ENCODE data around the gene PRG2. TPM values are rescaled to one million over a fixed set of nuclear protein-coding genes. Genes with fewer than 3 reads are reported as not detected.
A peak's percentile ranks its signal among the peaks of the same experiment; 100 is the strongest.

PRG2 gene
- total RNA-seq, 1 experiment from 2014 or later, result not detected

GRCh38 chr11:57424137-57424791 is 33.8 kb upstream of the PRG2 start:
- Histone ChIP-seq H3K9ac (ENCODE audit: low read length) (peak overlapping the region; percentile 91), H3K27ac (ENCODE audit: low read length) (peak overlapping the region; percentile 58), H3K36me3 (ENCODE audit: insufficient read depth, low read length) (peaks cover 52% of the 10 kb centered on the region), H3K9me3 (ENCODE audit: low read length) (no peaks in the 10 kb centered on the region), H3K27me3 (ENCODE audit: low read length) (no peaks in the 10 kb centered on the region), H3K4me1 (ENCODE audit: low read length) (peaks cover 32% of the 10 kb centered on the region), H3K4me2 (ENCODE audit: low read depth, low read length, poor library complexity, severe bottlenecking) (peak overlapping the region; percentile 93), H4K20me1 (ENCODE audit: insufficient read depth, low read depth, low read length) (no peaks in the 10 kb centered on the region), H3K4me3 (ENCODE audit: low read length) (peak overlapping the region; percentile 77; the same call in 1 of the 2 replicates), H3K79me2 (ENCODE audit: low read length) (peaks cover 38% of the 10 kb centered on the region), H2AFZ (ENCODE audit: low read length) (no peak overlapping the region), H3K9me2 (replicated peaks; ENCODE audit: insufficient read depth, low read length) (no peaks in the 10 kb centered on the region)
- DNase-seq, result no peak

- H3K9ac ChIP-seq (ENCODE audit: low read length), result no peak overlapping the region
- no peaks in the 10 kb centered on the region for H3K9me3 ChIP-seq (ENCODE audit: low read length)
- H3K4me3 ChIP-seq (ENCODE audit: low read length), result no peak overlapping the region
- peaks cover 62% of the 10 kb centered on the region for H3K36me3 ChIP-seq (ENCODE audit: insufficient read depth, low read length)
- H3K27ac ChIP-seq (ENCODE audit: low read length), result no peak overlapping the region
- no peaks in the 10 kb centered on the region for H3K9me2 ChIP-seq (replicated peaks; ENCODE audit: insufficient read depth, low read length)
- H3K27me3 ChIP-seq (ENCODE audit: low read length), result no peaks in the 10 kb centered on the region
- peaks cover 3% of the 10 kb centered on the region; the same call in 1 of the 2 replicates for H4K20me1 ChIP-seq (ENCODE audit: insufficient read depth, low read depth, low read length)
- H3K79me2 ChIP-seq (ENCODE audit: low read length), result peaks cover 40% of the 10 kb centered on the region
- no peak overlapping the region for H3K4me2 ChIP-seq (ENCODE audit: low read depth, low read length, poor library complexity, severe bottlenecking)
- H2AFZ ChIP-seq (ENCODE audit: low read length), result no peak overlapping the region
- H3K4me1 ChIP-seq (ENCODE audit: low read length), result peaks cover 30% of the 10 kb centered on the region
- DNase-seq, result no peak
Measured at GRCh38 chr11:57422669-57423068, 32.2 kb upstream of the PRG2 start.

- Histone ChIP-seq H3K4me2 (ENCODE audit: low read depth, low read length, poor library complexity, severe bottlenecking) (no peak overlapping the region), H3K9ac (ENCODE audit: low read length) (no peak overlapping the region), H3K9me2 (replicated peaks; ENCODE audit: insufficient read depth, low read length) (no peaks in the 10 kb centered on the region), H3K27ac (ENCODE audit: low read length) (no peak overlapping the region), H3K79me2 (ENCODE audit: low read length) (peaks cover 40% of the 10 kb centered on the region), H2AFZ (ENCODE audit: low read length) (no peak overlapping the region), H3K27me3 (ENCODE audit: low read length) (no peaks in the 10 kb centered on the region), H3K4me3 (ENCODE audit: low read length) (no peak overlapping the region), H3K36me3 (ENCODE audit: insufficient read depth, low read length) (peaks cover 70% of the 10 kb centered on the region), H3K4me1 (ENCODE audit: low read length) (peaks cover 23% of the 10 kb centered on the region), H4K20me1 (ENCODE audit: insufficient read depth, low read depth, low read length) (peaks cover 6% of the 10 kb centered on the region; the same call in 1 of the 2 replicates), H3K9me3 (ENCODE audit: low read length) (no peaks in the 10 kb centered on the region)
- no peak for DNase-seq
Measured at GRCh38 chr11:57421805-57422204, 31.4 kb upstream of the PRG2 start.

- no peak overlapping the region for H3K9ac ChIP-seq (ENCODE audit: low read length)
- H3K9me3 ChIP-seq (ENCODE audit: low read length), result no peaks in the 10 kb centered on the region
- H3K4me2 ChIP-seq (ENCODE audit: low read depth, low read length, poor library complexity, severe bottlenecking), result no peak overlapping the region
- peaks cover 21% of the 10 kb centered on the region for H3K4me1 ChIP-seq (ENCODE audit: low read length)
- H3K9me2 ChIP-seq (replicated peaks; ENCODE audit: insufficient read depth, low read length), result no peaks in the 10 kb centered on the region
- no peaks in the 10 kb centered on the region for H3K27me3 ChIP-seq (ENCODE audit: low read length)
- H3K36me3 ChIP-seq (ENCODE audit: insufficient read depth, low read length), result peaks cover 75% of the 10 kb centered on the region
- no peak overlapping the region for H3K4me3 ChIP-seq (ENCODE audit: low read length)
- no peak overlapping the region for H2AFZ ChIP-seq (ENCODE audit: low read length)
- H4K20me1 ChIP-seq (ENCODE audit: insufficient read depth, low read depth, low read length), result peaks cover 8% of the 10 kb centered on the region; the same call in 1 of the 2 replicates
- no peak for DNase-seq
- H3K27ac ChIP-seq (ENCODE audit: low read length), result no peak overlapping the region
- peaks cover 33% of the 10 kb centered on the region for H3K79me2 ChIP-seq (ENCODE audit: low read length)
Measured at GRCh38 chr11:57421066-57421465, 30.6 kb upstream of the PRG2 start.

GRCh38 chr11:57419146-57419545 is 28.7 kb upstream of the PRG2 start:
- no peak for DNase-seq
- Histone ChIP-seq H3K4me2 (ENCODE audit: low read depth, low read length, poor library complexity, severe bottlenecking) (no peak overlapping the region), H2AFZ (ENCODE audit: low read length) (no peak overlapping the region), H3K9me2 (replicated peaks; ENCODE audit: insufficient read depth, low read length) (no peaks in the 10 kb centered on the region), H3K9me3 (ENCODE audit: low read length) (no peaks in the 10 kb centered on the region), H3K36me3 (ENCODE audit: insufficient read depth, low read length) (peaks cover 74% of the 10 kb centered on the region), H3K9ac (ENCODE audit: low read length) (no peak overlapping the region), H3K79me2 (ENCODE audit: low read length) (peaks cover 14% of the 10 kb centered on the region), H3K4me1 (ENCODE audit: low read length) (peaks cover 2% of the 10 kb centered on the region), H3K4me3 (ENCODE audit: low read length) (no peak overlapping the region), H3K27me3 (ENCODE audit: low read length) (no peaks in the 10 kb centered on the region), H4K20me1 (ENCODE audit: insufficient read depth, low read depth, low read length) (peaks cover 11% of the 10 kb centered on the region; the same call in 1 of the 2 replicates), H3K27ac (ENCODE audit: low read length) (no peak overlapping the region)

GRCh38 chr11:57418131-57418530 is 27.7 kb upstream of the PRG2 start:
- no peak overlapping the region for H3K9ac ChIP-seq (ENCODE audit: low read length)
- H3K36me3 ChIP-seq (ENCODE audit: insufficient read depth, low read length), result peaks cover 77% of the 10 kb centered on the region
- H3K4me3 ChIP-seq (ENCODE audit: low read length), result no peak overlapping the region
- H3K9me3 ChIP-seq (ENCODE audit: low read length), result no peaks in the 10 kb centered on the region
- no peak overlapping the region for H3K4me2 ChIP-seq (ENCODE audit: low read depth, low read length, poor library complexity, severe bottlenecking)
- H3K79me2 ChIP-seq (ENCODE audit: low read length), result peaks cover 9% of the 10 kb centered on the region; the same call in 1 of the 2 replicates
- no peak overlapping the region for H2AFZ ChIP-seq (ENCODE audit: low read length)
- H3K27ac ChIP-seq (ENCODE audit: low read length), result no peak overlapping the region
- peaks cover 11% of the 10 kb centered on the region; the same call in 1 of the 2 replicates for H4K20me1 ChIP-seq (ENCODE audit: insufficient read depth, low read depth, low read length)
- H3K27me3 ChIP-seq (ENCODE audit: low read length), result no peaks in the 10 kb centered on the region
- H3K9me2 ChIP-seq (replicated peaks; ENCODE audit: insufficient read depth, low read length), result no peaks in the 10 kb centered on the region
- H3K4me1 ChIP-seq (ENCODE audit: low read length), result no peaks in the 10 kb centered on the region
- DNase-seq, result no peak

- no peak for DNase-seq
- Histone ChIP-seq H3K9me2 (replicated peaks; ENCODE audit: insufficient read depth, low read length) (no peaks in the 10 kb centered on the region), H3K9ac (ENCODE audit: low read length) (no peak overlapping the region), H2AFZ (ENCODE audit: low read length) (no peak overlapping the region), H3K27me3 (ENCODE audit: low read length) (no peaks in the 10 kb centered on the region), H4K20me1 (ENCODE audit: insufficient read depth, low read depth, low read length) (peaks cover 11% of the 10 kb centered on the region; the same call in 1 of the 2 replicates), H3K4me2 (ENCODE audit: low read depth, low read length, poor library complexity, severe bottlenecking) (no peak overlapping the region), H3K4me3 (ENCODE audit: low read length) (no peak overlapping the region), H3K36me3 (ENCODE audit: insufficient read depth, low read length) (peaks cover 72% of the 10 kb centered on the region), H3K9me3 (ENCODE audit: low read length) (no peaks in the 10 kb centered on the region), H3K27ac (ENCODE audit: low read length) (no peak overlapping the region), H3K79me2 (ENCODE audit: low read length) (peaks cover 3% of the 10 kb centered on the region; the same call in 1 of the 2 replicates), H3K4me1 (ENCODE audit: low read length) (no peaks in the 10 kb centered on the region)
Measured at GRCh38 chr11:57417056-57417455, 26.6 kb upstream of the PRG2 start.

GRCh38 chr11:57416436-57416835 is 26.0 kb upstream of the PRG2 start:
- no peak overlapping the region for H3K4me3 ChIP-seq (ENCODE audit: low read length)
- H3K36me3 ChIP-seq (ENCODE audit: insufficient read depth, low read length), result peaks cover 76% of the 10 kb centered on the region
- H3K9me2 ChIP-seq (replicated peaks; ENCODE audit: insufficient read depth, low read length), result no peaks in the 10 kb centered on the region
- no peaks in the 10 kb centered on the region for H3K27me3 ChIP-seq (ENCODE audit: low read length)
- no peaks in the 10 kb centered on the region for H3K9me3 ChIP-seq (ENCODE audit: low read length)
- no peak overlapping the region for H3K27ac ChIP-seq (ENCODE audit: low read length)
- no peak for DNase-seq
- no peak overlapping the region for H2AFZ ChIP-seq (ENCODE audit: low read length)
- peaks cover 11% of the 10 kb centered on the region; the same call in 1 of the 2 replicates for H4K20me1 ChIP-seq (ENCODE audit: insufficient read depth, low read depth, low read length)
- H3K4me1 ChIP-seq (ENCODE audit: low read length), result no peaks in the 10 kb centered on the region
- no peak overlapping the region for H3K4me2 ChIP-seq (ENCODE audit: low read depth, low read length, poor library complexity, severe bottlenecking)
- peaks cover 3% of the 10 kb centered on the region; the same call in 1 of the 2 replicates for H3K79me2 ChIP-seq (ENCODE audit: low read length)
- no peak overlapping the region for H3K9ac ChIP-seq (ENCODE audit: low read length)
